Activated CD4-positive, alpha-beta T cell treated with anti-CD3 and anti-CD28 coated beads for 36 hours (primary cell): ENCODE measurements around the gene UCHL1. TPM values are rescaled to one million over a fixed set of nuclear protein-coding genes. Genes with fewer than 3 reads are reported as not detected.

Experiments used
- ATAC-seq: fragments of 200-7000 bp; cut with Tn5 transposase; one replicate; pipeline ENCODE4 v1.10.0; 2021; ENCODE audit warnings: mild to moderate bottlenecking, moderate library complexity
- CTCF ChIA-PET: fragments of 350-600 bp; sonication (Branson Sonifier 250); formaldehyde crosslinking; loops from one replicate; lab custom pipeline; 2021; ENCODE audit warnings: antibody characterized with exemption; lab: Charles Lee
- POLR2A ChIA-PET: fragments of 350-600 bp; sonication (Branson Sonifier 250); formaldehyde crosslinking; loops from one replicate; lab custom pipeline; 2021; ENCODE audit warnings: antibody characterized with exemption, inconsistent platforms; lab: Charles Lee
- DNase-seq: peaks from one replicate; pipeline ENCODE4 v3.0.0-alpha.2; 2020
- H3K27ac Mint-ChIP-seq: one replicate; pipeline ENCODE4 v1.8.0; 2021; ENCODE audit warnings: mixed read lengths
- H3K27me3 Mint-ChIP-seq: one replicate; pipeline ENCODE4 v1.8.0; 2021; ENCODE audit warnings: mixed read lengths
- H3K36me3 Mint-ChIP-seq: one replicate; pipeline ENCODE4 v1.8.0; 2021; ENCODE audit warnings: low read depth, mixed read lengths
- H3K4me1 Mint-ChIP-seq: one replicate; pipeline ENCODE4 v1.8.0; 2021; ENCODE audit warnings: mixed read lengths
- H3K4me3 Mint-ChIP-seq: one replicate; pipeline ENCODE4 v1.8.0; 2021; ENCODE audit warnings: mild to moderate bottlenecking, moderate library complexity, mixed read lengths
- H3K9me3 Mint-ChIP-seq: one replicate; pipeline ENCODE4 v1.8.0; 2021; ENCODE audit warnings: low read depth, mixed read lengths
- intact Hi-C, 2 experiments: fragments of 100-400 bp; cut with DNase I in 1 of 2; cut with micrococcal nuclease in 1 of 2; formaldehyde crosslinking; loops; one replicate each; pipeline versions ENCODE4 v1.14.2 to v1.15.1; 2022 to 2024; cut with DNase I, micrococcal nuclease
- total RNA-seq, 2 experiments: library from RNA; stranded (reverse); gene quantifications; one replicate each; pipeline ENCODE4 v1.2.3, GENCODE V29; 2021

UCHL1 gene
- total RNA-seq, 2 experiments from 2014 or later: 1.5 to 1.7 TPM

DNA sequence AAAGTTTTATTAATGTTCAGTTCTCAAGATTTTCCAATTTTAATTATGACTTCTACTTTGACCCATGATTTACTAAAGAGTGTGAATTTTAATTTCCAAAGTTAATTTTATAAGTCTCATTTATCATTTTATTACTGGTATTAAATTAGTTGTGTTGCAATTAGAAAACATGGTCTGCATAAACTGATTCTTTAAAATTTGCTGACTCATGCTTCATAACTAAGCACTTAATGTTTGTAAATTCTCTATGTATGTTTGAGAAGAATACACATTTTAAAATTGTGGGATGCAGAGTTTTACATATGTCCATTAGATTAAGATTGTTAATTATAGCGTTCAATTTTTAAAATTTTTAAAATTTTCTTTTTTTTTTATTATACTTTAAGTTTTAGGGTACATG is 20.2 kb upstream of the UCHL1 start:
- Mint-ChIP-seq H3K27me3 (no peaks in the 10 kb centered on the region), H3K4me3 (no peak overlapping the region), H3K36me3 (no peaks in the 10 kb centered on the region), H3K4me1 (no peaks in the 10 kb centered on the region), H3K27ac (no peak overlapping the region), H3K9me3 (peaks cover 2% of the 10 kb centered on the region)
- intact Hi-C loops: no loop called here
- no peak for DNase-seq
- POLR2A ChIA-PET: no interaction called here
- CTCF ChIA-PET: no interaction called here
- no peak for ATAC-seq

DNA sequence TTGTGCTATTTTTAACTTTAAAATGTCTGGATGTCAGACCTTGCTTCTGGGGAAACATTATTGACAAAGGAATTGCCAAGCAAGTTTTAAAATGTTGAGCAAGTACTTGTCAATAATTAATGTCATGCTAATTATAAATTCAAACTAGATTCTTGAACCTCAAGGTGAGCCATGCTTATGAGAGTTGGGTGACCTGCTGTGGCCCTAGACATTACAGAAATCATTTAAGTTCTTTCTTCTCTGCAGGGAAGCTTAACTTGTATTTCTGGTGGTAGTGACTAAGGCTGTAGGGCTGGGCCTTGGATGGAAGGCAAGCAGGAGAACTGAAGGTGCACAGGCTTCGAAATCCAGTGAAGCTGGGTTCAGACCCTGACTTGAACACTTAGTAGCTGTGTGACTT is 14.8 kb upstream of the UCHL1 start:
- peaks cover 10% of the 10 kb centered on the region for H3K27me3 Mint-ChIP-seq
- POLR2A ChIA-PET: no interaction called here
- H3K9me3 Mint-ChIP-seq: peaks cover 2% of the 10 kb centered on the region
- DNase-seq (no peak), ATAC-seq (no peak)
- no peak overlapping the region for H3K4me3 Mint-ChIP-seq
- intact Hi-C loops: no loop called here
- no peaks in the 10 kb centered on the region for H3K36me3 Mint-ChIP-seq
- H3K27ac Mint-ChIP-seq: no peak overlapping the region
- CTCF ChIA-PET: no interaction called here
- no peaks in the 10 kb centered on the region for H3K4me1 Mint-ChIP-seq

- intact Hi-C loops: no loop called here
- no peaks in the 10 kb centered on the region for H3K36me3 Mint-ChIP-seq
- ATAC-seq (no peak), DNase-seq (no peak)
- POLR2A ChIA-PET: no interaction called here
- CTCF ChIA-PET: interaction anchor here (0.8 kb wide), 1 partner anchor 36 kb away, joined by 3 read pairs; no protein-coding TSS in a partner anchor
- H3K4me3 Mint-ChIP-seq: no peak overlapping the region
- no peaks in the 10 kb centered on the region for H3K4me1 Mint-ChIP-seq
- H3K27ac Mint-ChIP-seq: no peak overlapping the region
- no peaks in the 10 kb centered on the region for H3K9me3 Mint-ChIP-seq
- H3K27me3 Mint-ChIP-seq: peaks cover 26% of the 10 kb centered on the region
Observed at GRCh38 chr4:41245983-41246382, 10.7 kb upstream of the UCHL1 start.

- Mint-ChIP-seq H3K9me3 (no peaks in the 10 kb centered on the region), H3K4me1 (peaks cover 6% of the 10 kb centered on the region), H3K27me3 (peaks cover 46% of the 10 kb centered on the region), H3K27ac (no peak overlapping the region), H3K36me3 (no peaks in the 10 kb centered on the region), H3K4me3 (no peak overlapping the region)
- intact Hi-C loops: loop anchor here in 1 of 2 experiments (2.0 kb wide), 1 partner anchor 39 kb away; no protein-coding TSS in a partner anchor
- ChIA-PET POLR2A (no interaction called here), CTCF (interaction anchor here (0.6 kb wide), 1 partner anchor 166 kb away, joined by 4 read pairs; no protein-coding TSS in a partner anchor)
- DNase-seq: no peak
- no peak for ATAC-seq
Observed at GRCh38 chr4:41256131-41256739, 493 bp upstream of the UCHL1 start.

DNA sequence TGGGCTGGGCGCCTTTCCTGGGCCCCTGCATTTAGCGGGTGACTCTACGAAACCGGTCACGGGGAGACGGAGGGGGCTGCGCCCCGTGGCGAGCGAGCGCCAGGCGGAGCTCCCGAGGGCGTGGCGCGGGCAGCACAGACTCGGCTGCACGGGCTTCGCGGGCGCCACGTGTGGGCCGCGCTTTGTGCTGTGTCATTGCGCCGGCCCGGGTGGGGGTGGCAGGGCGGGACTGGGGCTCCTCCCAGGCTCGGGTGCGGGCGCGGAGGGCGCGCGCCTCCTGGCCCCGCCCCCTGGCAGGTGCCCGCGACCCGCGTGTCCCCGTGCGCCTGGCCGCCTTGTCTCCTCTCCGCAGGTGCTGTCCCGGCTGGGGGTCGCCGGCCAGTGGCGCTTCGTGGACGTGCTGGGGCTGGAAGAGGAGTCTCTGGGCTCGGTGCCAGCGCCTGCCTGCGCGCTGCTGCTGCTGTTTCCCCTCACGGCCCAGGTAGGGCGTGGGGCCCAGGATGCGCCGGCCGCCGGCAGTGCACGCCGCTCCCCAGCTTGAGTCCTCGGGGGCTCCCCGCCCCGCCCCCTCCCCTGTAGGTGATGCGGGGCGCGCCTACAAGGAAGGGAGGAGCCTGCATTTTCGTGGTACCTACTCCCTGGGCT is 651 bp downstream of the UCHL1 start:
- peak overlapping the region; percentile 60 for H3K4me3 Mint-ChIP-seq
- H3K4me1 Mint-ChIP-seq: peaks cover 6% of the 10 kb centered on the region
- H3K27ac Mint-ChIP-seq: no peak overlapping the region
- H3K9me3 Mint-ChIP-seq: no peaks in the 10 kb centered on the region
- no peaks in the 10 kb centered on the region for H3K36me3 Mint-ChIP-seq
- intact Hi-C loops: loop anchor here in 1 of 2 experiments (2.0 kb wide), 1 partner anchor 41 kb away; no protein-coding TSS in a partner anchor
- H3K27me3 Mint-ChIP-seq: peaks cover 48% of the 10 kb centered on the region
- CTCF ChIA-PET: interaction anchor here (0.6 to 2.5 kb wide), 3 partner anchors 23 to 43 kb away, joined by 3 to 14 read pairs (median 3); partner anchors contain the start of gene APBB2
- POLR2A ChIA-PET: no interaction called here
- DNase-seq: peak; percentile 61
- ATAC-seq: peak; percentile 75

GRCh38 chr4:41257906-41258305 is 1.2 kb downstream of the UCHL1 start:
- intact Hi-C loops: loop anchor here in 1 of 2 experiments (2.0 kb wide), 1 partner anchor 41 kb away; no protein-coding TSS in a partner anchor
- Mint-ChIP-seq H3K27me3 (peaks cover 46% of the 10 kb centered on the region), H3K9me3 (no peaks in the 10 kb centered on the region), H3K4me3 (peak overlapping the region; percentile 60), H3K27ac (no peak overlapping the region), H3K4me1 (peaks cover 6% of the 10 kb centered on the region), H3K36me3 (no peaks in the 10 kb centered on the region)
- DNase-seq: no peak
- CTCF ChIA-PET: interaction anchor here (0.6 to 2.5 kb wide), 4 partner anchors 23 to 333 kb away, joined by 3 to 14 read pairs (median 4); partner anchors contain the start of gene APBB2
- POLR2A ChIA-PET: no interaction called here
- ATAC-seq: no peak

DNA sequence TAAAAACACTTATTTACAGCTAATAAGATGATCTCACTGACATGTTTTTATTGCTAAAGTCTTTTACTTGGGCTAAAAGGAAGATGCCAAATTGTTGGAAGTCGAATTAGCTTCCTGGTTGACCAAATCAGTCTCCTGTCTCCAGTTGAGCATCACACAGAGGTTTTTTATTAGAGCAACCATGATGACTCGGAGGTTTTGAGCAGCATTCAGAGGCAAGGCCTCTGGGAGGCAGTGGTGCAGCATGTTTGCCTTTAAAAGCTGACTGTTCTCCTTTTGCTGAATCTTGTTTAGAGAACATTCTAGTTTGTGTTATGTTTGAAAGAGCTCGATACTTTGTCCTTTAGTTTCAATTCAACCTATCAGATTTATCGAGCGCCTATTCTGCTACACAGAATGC is 2.1 kb downstream of the UCHL1 start:
- Mint-ChIP-seq H3K4me1 (peaks cover 6% of the 10 kb centered on the region), H3K27ac (no peak overlapping the region), H3K4me3 (no peak overlapping the region), H3K9me3 (no peaks in the 10 kb centered on the region), H3K27me3 (peaks cover 43% of the 10 kb centered on the region), H3K36me3 (no peaks in the 10 kb centered on the region)
- POLR2A ChIA-PET: no interaction called here
- CTCF ChIA-PET: interaction anchor here (0.6 to 2.5 kb wide), 6 partner anchors 22 to 162 kb away, joined by 3 to 14 read pairs (median 4); no protein-coding TSS in a partner anchor
- intact Hi-C loops: no loop called here
- no peak for ATAC-seq
- peak; percentile 10 for DNase-seq

DNA sequence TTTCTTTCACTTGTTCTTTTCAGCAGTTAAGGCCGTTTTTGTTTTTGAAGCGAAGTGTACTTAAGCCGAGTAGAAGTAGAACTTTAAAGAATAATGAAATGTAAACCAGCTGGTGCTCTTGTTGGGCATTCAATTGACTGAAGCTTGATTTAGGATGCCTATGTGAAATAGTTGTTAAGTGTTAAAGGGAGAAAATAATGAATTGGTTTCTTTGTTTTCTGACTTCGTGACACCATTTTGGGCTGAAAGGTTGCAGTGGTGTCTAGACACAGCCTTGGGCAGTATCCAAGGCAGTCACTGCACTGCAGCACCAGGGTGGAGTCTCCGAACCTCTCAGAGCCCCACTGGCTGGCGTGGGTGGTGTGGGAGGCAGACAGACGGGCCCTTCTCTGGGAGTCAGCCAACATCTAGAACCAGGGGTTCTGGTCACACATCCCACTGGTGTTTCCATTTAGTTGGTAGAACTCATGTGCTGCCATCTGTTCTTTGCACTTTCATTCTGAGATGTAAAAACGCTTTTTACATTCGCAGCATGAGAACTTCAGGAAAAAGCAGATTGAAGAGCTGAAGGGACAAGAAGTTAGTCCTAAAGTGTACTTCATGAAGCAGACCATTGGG is 3.5 kb downstream of the UCHL1 start:
- peaks cover 6% of the 10 kb centered on the region for H3K4me1 Mint-ChIP-seq
- no peak overlapping the region for H3K27ac Mint-ChIP-seq
- H3K4me3 Mint-ChIP-seq: no peak overlapping the region
- no peaks in the 10 kb centered on the region for H3K36me3 Mint-ChIP-seq
- H3K9me3 Mint-ChIP-seq: no peaks in the 10 kb centered on the region
- ATAC-seq: no peak
- ChIA-PET POLR2A (no interaction called here), CTCF (interaction anchor here (2.5 kb wide), 1 partner anchor 20 kb away, joined by 14 read pairs; no protein-coding TSS in a partner anchor)
- no peak for DNase-seq
- H3K27me3 Mint-ChIP-seq: peaks cover 37% of the 10 kb centered on the region
- intact Hi-C loops: no loop called here

GRCh38 chr4:41262198-41262597 is 5.5 kb downstream of the UCHL1 start:
- no peak for DNase-seq
- ChIA-PET POLR2A (no interaction called here), CTCF (no interaction called here)
- Mint-ChIP-seq H3K4me1 (peaks cover 6% of the 10 kb centered on the region), H3K4me3 (no peak overlapping the region), H3K36me3 (no peaks in the 10 kb centered on the region), H3K27me3 (peaks cover 24% of the 10 kb centered on the region), H3K9me3 (no peaks in the 10 kb centered on the region), H3K27ac (no peak overlapping the region)
- intact Hi-C loops: no loop called here
- ATAC-seq: no peak

DNA sequence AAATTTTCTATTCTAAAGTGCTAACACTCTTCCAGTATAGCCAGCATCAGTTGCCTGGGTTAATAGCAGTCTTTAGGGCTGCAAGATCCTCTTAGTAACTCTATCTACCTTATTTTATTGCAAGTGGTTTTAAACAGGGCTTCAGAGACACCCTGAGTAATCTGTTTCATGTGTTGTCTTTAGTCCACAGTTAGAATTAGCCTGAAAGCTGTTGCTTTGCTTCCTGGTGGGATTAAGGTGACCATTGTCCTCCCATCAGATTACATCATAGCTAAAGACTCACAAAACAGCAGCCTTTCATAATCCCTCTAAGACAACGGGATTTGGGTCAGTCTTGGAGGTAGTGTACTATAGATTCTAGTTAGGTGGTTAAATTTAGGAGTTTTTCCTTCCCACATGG is 7.5 kb downstream of the UCHL1 start:
- H3K9me3 Mint-ChIP-seq: no peaks in the 10 kb centered on the region
- intact Hi-C loops: no loop called here
- H3K36me3 Mint-ChIP-seq: no peaks in the 10 kb centered on the region
- ChIA-PET POLR2A (no interaction called here), CTCF (no interaction called here)
- ATAC-seq (no peak), DNase-seq (no peak)
- no peak overlapping the region for H3K4me3 Mint-ChIP-seq
- no peak overlapping the region for H3K27ac Mint-ChIP-seq
- peaks cover 12% of the 10 kb centered on the region for H3K27me3 Mint-ChIP-seq
- no peaks in the 10 kb centered on the region for H3K4me1 Mint-ChIP-seq

DNA sequence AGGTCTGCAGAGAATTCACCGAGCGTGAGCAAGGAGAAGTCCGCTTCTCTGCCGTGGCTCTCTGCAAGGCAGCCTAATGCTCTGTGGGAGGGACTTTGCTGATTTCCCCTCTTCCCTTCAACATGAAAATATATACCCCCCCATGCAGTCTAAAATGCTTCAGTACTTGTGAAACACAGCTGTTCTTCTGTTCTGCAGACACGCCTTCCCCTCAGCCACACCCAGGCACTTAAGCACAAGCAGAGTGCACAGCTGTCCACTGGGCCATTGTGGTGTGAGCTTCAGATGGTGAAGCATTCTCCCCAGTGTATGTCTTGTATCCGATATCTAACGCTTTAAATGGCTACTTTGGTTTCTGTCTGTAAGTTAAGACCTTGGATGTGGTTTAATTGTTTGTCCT is 11.3 kb downstream of the UCHL1 start:
- Mint-ChIP-seq H3K4me1 (no peaks in the 10 kb centered on the region), H3K36me3 (no peaks in the 10 kb centered on the region), H3K9me3 (no peaks in the 10 kb centered on the region), H3K27me3 (peaks cover 2% of the 10 kb centered on the region), H3K4me3 (no peak overlapping the region), H3K27ac (no peak overlapping the region)
- DNase-seq: no peak
- intact Hi-C loops: no loop called here
- CTCF ChIA-PET: no interaction called here
- no peak for ATAC-seq
- POLR2A ChIA-PET: no interaction called here
